ENCODE measurements around the gene ESR1. TPM values are rescaled to one million over a fixed set of nuclear protein-coding genes. Genes with fewer than 3 reads are reported as not detected.

Gene ESR1
- total RNA-seq, 1 experiment from 2014 or later: not detected

DNA sequence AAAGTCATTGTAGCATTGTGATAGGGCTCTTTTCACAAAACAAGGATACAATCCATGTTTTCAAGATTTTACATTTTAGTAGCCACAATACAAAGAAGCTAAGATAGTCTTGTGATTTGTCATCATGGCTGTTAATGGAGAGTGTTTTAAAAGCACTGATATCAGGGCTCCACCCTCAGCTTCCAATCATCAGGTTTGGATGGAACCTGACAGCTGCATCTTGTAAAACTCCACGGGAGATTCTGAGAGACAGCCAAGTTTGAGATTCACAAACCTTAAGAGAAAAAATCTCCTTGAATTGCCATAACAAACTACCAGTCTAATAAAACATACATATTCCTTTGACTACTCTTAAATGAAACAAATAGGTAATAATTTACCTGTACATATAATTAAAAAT, 280.2 kb downstream of the ESR1 start:
- H3K4me1 Mint-ChIP-seq (ENCODE audit: low read depth, unreplicated experiment): no peaks in the 10 kb centered on the region
- BruUV-seq (replicated peaks): no TSS peak

GRCh38 chr6:152089992-152090391, 282.5 kb downstream of the ESR1 start:
- Mint-ChIP-seq H3K9me3 (ENCODE audit: unreplicated experiment) (no peaks in the 10 kb centered on the region), H3K36me3 (ENCODE audit: insufficient read depth, unreplicated experiment) (no peaks in the 10 kb centered on the region), H3K4me1 (ENCODE audit: low read depth, unreplicated experiment) (peaks cover 3% of the 10 kb centered on the region), H3K27ac (ENCODE audit: unreplicated experiment) (no peak overlapping the region), H3K4me3 (ENCODE audit: unreplicated experiment) (no peak overlapping the region), H3K27me3 (ENCODE audit: insufficient read depth, unreplicated experiment) (no peaks in the 10 kb centered on the region)
- no TSS peak for BruUV-seq (replicated peaks)
- ChIA-PET POLR2A (no interaction called here), CTCF (no interaction called here)
- H3K4me3 ChIP-seq (ENCODE audit: low read depth, low read length): no peak overlapping the region
- no peaks in the 10 kb centered on the region for H3K27me3 ChIP-seq (replicated peaks; ENCODE audit: control insufficient read depth, insufficient read depth, low read length)
- H3K36me3 ChIP-seq (ENCODE audit: control insufficient read depth, insufficient read depth, low read length): no peaks in the 10 kb centered on the region
- H3K4me1 ChIP-seq: 0 out of 2 replicates have a peak, but pooled peaks cover under 1% of the 10 kb centered on the region
- no peaks in the 10 kb centered on the region for H3K9me3 ChIP-seq
- intact Hi-C loops (cut with micrococcal nuclease; ENCODE audit: unreplicated experiment): no loop called here
- DNase-seq: no peak
- TF ChIP-seq, protein P1, sequence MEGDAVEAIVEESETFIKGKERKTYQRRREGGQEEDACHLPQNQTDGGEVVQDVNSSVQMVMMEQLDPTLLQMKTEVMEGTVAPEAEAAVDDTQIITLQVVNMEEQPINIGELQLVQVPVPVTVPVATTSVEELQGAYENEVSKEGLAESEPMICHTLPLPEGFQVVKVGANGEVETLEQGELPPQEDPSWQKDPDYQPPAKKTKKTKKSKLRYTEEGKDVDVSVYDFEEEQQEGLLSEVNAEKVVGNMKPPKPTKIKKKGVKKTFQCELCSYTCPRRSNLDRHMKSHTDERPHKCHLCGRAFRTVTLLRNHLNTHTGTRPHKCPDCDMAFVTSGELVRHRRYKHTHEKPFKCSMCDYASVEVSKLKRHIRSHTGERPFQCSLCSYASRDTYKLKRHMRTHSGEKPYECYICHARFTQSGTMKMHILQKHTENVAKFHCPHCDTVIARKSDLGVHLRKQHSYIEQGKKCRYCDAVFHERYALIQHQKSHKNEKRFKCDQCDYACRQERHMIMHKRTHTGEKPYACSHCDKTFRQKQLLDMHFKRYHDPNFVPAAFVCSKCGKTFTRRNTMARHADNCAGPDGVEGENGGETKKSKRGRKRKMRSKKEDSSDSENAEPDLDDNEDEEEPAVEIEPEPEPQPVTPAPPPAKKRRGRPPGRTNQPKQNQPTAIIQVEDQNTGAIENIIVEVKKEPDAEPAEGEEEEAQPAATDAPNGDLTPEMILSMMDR (IDR thresholded peaks at IDR 0.05; ENCODE audit: insufficient read depth in 1 of 2, low read depth in 1 of 2, low read length in 1 of 2, severe bottlenecking in 1 of 2, unreplicated experiment in 1 of 2): no peak

More for the DNA sequence above, 280.2 kb downstream of the ESR1 start:
- Histone ChIP-seq H3K4me1 (no peaks in the 10 kb centered on the region), H3K27me3 (replicated peaks; ENCODE audit: control insufficient read depth, insufficient read depth, low read length) (no peaks in the 10 kb centered on the region), H3K9me3 (no peaks in the 10 kb centered on the region), H3K36me3 (ENCODE audit: control insufficient read depth, insufficient read depth, low read length) (no peaks in the 10 kb centered on the region), H3K4me3 (ENCODE audit: low read depth, low read length) (no peak overlapping the region)
- Mint-ChIP-seq H3K27me3 (ENCODE audit: insufficient read depth, unreplicated experiment) (no peaks in the 10 kb centered on the region), H3K9me3 (ENCODE audit: unreplicated experiment) (no peaks in the 10 kb centered on the region), H3K36me3 (ENCODE audit: insufficient read depth, unreplicated experiment) (no peaks in the 10 kb centered on the region), H3K27ac (ENCODE audit: unreplicated experiment) (no peak overlapping the region), H3K4me3 (ENCODE audit: unreplicated experiment) (no peak overlapping the region)
- CTCF ChIA-PET: no interaction called here
- intact Hi-C loops (cut with micrococcal nuclease; ENCODE audit: unreplicated experiment): loop anchor here (1.0 kb wide), 1 partner anchor 25 kb away; no protein-coding TSS in a partner anchor
- POLR2A ChIA-PET: no interaction called here
- TF ChIP-seq, protein P1 (IDR thresholded peaks at IDR 0.05; ENCODE audit: insufficient read depth in 1 of 2, low read depth in 1 of 2, low read length in 1 of 2, severe bottlenecking in 1 of 2, unreplicated experiment in 1 of 2): no peak
- DNase-seq: no peak

DNA sequence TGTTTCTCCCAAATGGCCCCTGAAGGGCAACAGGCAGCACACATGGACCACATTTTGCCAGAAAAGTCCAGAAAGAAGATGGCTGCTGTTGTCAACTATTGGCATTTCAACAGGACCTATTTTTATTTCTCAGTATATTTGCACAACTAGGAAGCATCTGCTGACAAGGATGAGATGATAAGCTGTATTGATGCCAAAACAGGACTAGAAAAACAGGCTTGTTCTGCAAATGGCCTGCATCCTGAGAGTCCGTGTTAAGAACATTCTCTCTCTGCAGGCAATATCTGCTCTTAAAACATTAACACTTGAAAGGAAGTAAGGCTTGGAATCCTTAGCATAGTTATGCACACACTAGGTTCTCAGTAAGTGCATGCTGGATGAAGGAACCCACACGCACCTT, 283.7 kb downstream of the ESR1 start:
- intact Hi-C loops (cut with micrococcal nuclease; ENCODE audit: unreplicated experiment): no loop called here
- no TSS peak for BruUV-seq (replicated peaks)

More for the DNA sequence above, 283.7 kb downstream of the ESR1 start:
- Mint-ChIP-seq H3K4me3 (ENCODE audit: unreplicated experiment) (no peak overlapping the region), H3K27me3 (ENCODE audit: insufficient read depth, unreplicated experiment) (no peaks in the 10 kb centered on the region), H3K4me1 (ENCODE audit: low read depth, unreplicated experiment) (peaks cover 5% of the 10 kb centered on the region), H3K9me3 (ENCODE audit: unreplicated experiment) (no peaks in the 10 kb centered on the region), H3K27ac (ENCODE audit: unreplicated experiment) (no peak overlapping the region), H3K36me3 (ENCODE audit: insufficient read depth, unreplicated experiment) (no peaks in the 10 kb centered on the region)
- 0 out of 2 replicates have a peak, but pooled peaks cover 4% of the 10 kb centered on the region for H3K4me1 ChIP-seq
- H3K27me3 ChIP-seq (replicated peaks; ENCODE audit: control insufficient read depth, insufficient read depth, low read length): no peaks in the 10 kb centered on the region
- H3K4me3 ChIP-seq (ENCODE audit: low read depth, low read length): no peak overlapping the region
- ChIA-PET POLR2A (no interaction called here), CTCF (no interaction called here)
- no peaks in the 10 kb centered on the region for H3K36me3 ChIP-seq (ENCODE audit: control insufficient read depth, insufficient read depth, low read length)
- no peaks in the 10 kb centered on the region for H3K9me3 ChIP-seq
- TF ChIP-seq, protein P1 (IDR thresholded peaks at IDR 0.05; ENCODE audit: insufficient read depth in 1 of 2, low read depth in 1 of 2, low read length in 1 of 2, severe bottlenecking in 1 of 2, unreplicated experiment in 1 of 2): no peak
- no peak for DNase-seq

All from Caco-2 (cell line).